Thymus (tissue), 11 donors: ENCODE data around the gene CSTA. TPM values are rescaled to one million over a fixed set of nuclear protein-coding genes. Genes with fewer than 3 reads are reported as not detected.

Experiments
- DNase-seq, 9 donors: peaks; one replicate each; pipeline ENCODE4 v3.0.0-alpha.2; 2013; ENCODE audit warnings: low spot score in 9 of 9, low read depth in 6 of 9, missing footprints in 1 of 9
- H3K27ac ChIP-seq, 2 donors: one replicate each; pipeline ENCODE4 v1.5.1; 2013; ENCODE audit warnings: control low read depth in 1 of 2, low read depth in 1 of 2, low read length in 1 of 2, mild to moderate bottlenecking in 1 of 2, moderate library complexity in 1 of 2
- H3K27me3 ChIP-seq, 2 donors: one replicate each; pipeline ENCODE4 v1.5.1; 2013; ENCODE audit warnings: low read length in 1 of 2; ENCODE audit not compliant: control insufficient read depth in 2 of 2, insufficient read depth in 1 of 2
- H3K36me3 ChIP-seq, 2 donors: one replicate each; pipeline ENCODE4 v1.5.1; 2013; ENCODE audit warnings: low read length in 1 of 2, mild to moderate bottlenecking in 1 of 2, moderate library complexity in 1 of 2; ENCODE audit not compliant: control insufficient read depth in 2 of 2, insufficient read depth in 2 of 2
- H3K4me1 ChIP-seq, 2 donors: one replicate each; pipeline ENCODE4 v1.5.1; 2013; ENCODE audit warnings: low read length in 2 of 2; ENCODE audit not compliant: control insufficient read depth in 2 of 2, insufficient read depth in 2 of 2
- H3K4me3 ChIP-seq, 2 donors: one replicate each; pipeline ENCODE4 v1.5.1; 2013; ENCODE audit warnings: low read length in 2 of 2, control low read depth in 1 of 2, mild to moderate bottlenecking in 1 of 2
- H3K9me3 ChIP-seq, 2 donors: one replicate each; pipeline ENCODE4 v1.5.1; 2013; ENCODE audit warnings: low read length in 1 of 2, mild to moderate bottlenecking in 1 of 2; ENCODE audit not compliant: control insufficient read depth in 2 of 2, insufficient read depth in 1 of 2
- WGBS: extraction: QIAGEN DNeasy Blood & Tissue Kit; methylation state at CpG from one replicate; pipeline ENCODE4 v1.1.7; 2013; 5-methylcytosine and 5-hydroxymethylcytosine counted together
- polyA plus RNA-seq: library from polyadenylated mRNA; stranded (reverse); fragments of 200-250 nt; gene quantifications from one replicate; pipeline ENCODE4 v1.2.3, GENCODE V29; 2013
- total RNA-seq: library from RNA; stranded (reverse); fragments of 120-200 nt; gene quantifications from one replicate; pipeline ENCODE4 v1.2.4, GENCODE V29; 2013
- donor health status: healthy.

CSTA gene
- total and polyA plus RNA-seq, 2 donors, result 48.2 to 292 TPM

DNA sequence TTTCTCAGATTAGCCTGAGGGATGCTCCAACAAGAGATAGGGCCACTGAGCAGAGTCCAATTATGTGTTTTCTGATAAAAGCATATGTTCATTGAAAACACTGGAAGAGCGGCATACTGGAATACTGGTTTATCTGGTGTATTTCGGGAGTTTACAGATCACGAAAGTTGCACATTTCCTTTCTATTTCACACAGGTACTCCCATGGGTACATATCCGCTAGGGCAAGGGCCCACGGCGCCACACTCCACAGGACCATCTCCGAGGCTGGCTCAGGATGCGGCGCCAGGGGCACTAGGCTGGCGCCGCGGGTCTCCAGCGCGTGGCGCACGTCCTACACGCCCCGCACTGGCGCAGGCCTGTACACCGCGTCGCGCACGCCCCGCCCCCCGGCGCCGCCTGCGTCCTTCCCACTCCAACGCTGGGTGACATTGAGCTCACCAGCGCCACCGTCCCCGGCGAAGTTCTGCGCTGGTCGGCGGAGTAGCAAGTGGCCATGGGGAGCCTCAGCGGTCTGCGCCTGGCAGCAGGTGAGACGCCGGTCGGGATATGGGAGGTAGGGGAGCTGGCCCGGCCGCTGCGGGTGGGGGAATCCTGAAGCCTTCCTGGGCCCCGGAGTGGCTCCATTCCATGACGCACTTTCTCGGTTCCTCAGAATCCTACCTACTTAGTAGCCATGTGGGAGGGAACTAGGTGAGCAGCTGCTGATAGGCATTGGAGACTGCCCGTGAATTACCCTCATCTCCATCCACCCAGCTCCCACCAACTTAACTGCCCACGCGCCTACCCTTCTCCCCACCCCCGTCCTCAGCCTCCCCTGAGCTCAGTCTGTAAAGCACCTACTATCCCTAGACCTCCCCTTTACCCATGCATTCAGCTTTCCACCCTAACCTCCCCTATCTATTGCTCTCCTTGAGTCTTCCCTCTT, 59.0 kb downstream of the CSTA start, which contains the start of gene FAM162A:
FAM162A (plus strand) TSS at position 412 of the 927 bp plus-strand sequence; CDS start at position 496, 84 bp downstream.
- WGBS, result under 1% methylated on average over 52 of the region's 52 CpGs
- Histone ChIP-seq H3K27me3 (no peaks in the 10 kb centered on the region), H3K4me3 (peak within 1 kb of the TSS; percentile 73 to 92), H3K4me1 (peaks cover 2 to 12% of the 10 kb centered on the region in 2 donors), H3K27ac (peak within 1 kb of the TSS; percentile 82 to 90), H3K9me3 (no peaks in the 10 kb centered on the region), H3K36me3 (no peaks in the 10 kb centered on the region)
- DNase-seq, result peak; percentile 75 to 96 (median 91)

DNA sequence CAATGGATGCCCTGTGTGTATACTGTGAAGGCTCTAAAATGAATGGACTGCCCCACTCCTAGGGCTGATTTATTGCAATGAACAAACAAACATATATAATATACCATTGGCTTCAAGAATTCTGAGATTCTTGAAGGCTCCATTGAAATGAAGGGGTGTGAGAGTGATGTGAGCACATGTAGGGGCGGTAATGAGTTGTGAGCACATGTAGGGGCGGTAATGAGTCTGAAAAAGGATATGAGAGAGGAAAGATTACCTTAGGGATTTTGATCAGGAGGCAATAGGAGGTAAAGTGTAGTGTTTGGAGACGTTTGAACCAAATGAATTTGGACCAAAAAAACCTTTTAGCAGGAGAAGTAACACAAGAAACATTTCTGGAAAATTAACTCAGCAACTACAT, 62.7 kb downstream of the CSTA start:
- no peak for DNase-seq
- Histone ChIP-seq H3K27ac (no peak overlapping the region), H3K4me3 (no peak overlapping the region), H3K9me3 (no peaks in the 10 kb centered on the region), H3K36me3 (no peaks in the 10 kb centered on the region), H3K4me1 (peaks cover under 1 to 10% of the 10 kb centered on the region in 2 donors), H3K27me3 (no peaks in the 10 kb centered on the region)
- 94% methylated on average over 3 of the region's 3 CpGs for WGBS

DNA sequence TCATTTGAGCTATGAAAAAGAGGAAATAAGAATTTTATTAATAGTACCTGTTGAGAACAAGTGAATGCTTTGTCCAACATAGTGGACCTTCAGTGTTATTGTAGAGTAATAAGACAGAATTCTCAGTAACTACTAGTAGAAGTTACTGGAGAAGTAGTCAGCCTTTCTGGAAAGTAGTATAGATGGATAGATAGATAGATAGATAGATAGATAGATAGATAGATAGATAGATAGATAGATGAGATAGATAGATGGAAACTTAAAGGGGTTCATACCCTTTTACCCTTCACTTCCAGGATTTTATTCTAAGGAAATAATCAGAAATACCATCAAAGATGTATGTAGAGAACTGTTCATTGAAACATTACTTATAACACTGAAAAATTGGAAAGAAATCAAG, 64.1 kb downstream of the CSTA start:
- no peak overlapping the region for H3K27ac ChIP-seq
- DNase-seq, result no peak
- H3K4me3 ChIP-seq, result no peak overlapping the region
- no peaks in the 10 kb centered on the region for H3K27me3 ChIP-seq
- H3K36me3 ChIP-seq, result no peaks in the 10 kb centered on the region
- no peaks in the 10 kb centered on the region for H3K9me3 ChIP-seq
- peaks cover 0 to 4% of the 10 kb centered on the region in 2 donors for H3K4me1 ChIP-seq

DNA sequence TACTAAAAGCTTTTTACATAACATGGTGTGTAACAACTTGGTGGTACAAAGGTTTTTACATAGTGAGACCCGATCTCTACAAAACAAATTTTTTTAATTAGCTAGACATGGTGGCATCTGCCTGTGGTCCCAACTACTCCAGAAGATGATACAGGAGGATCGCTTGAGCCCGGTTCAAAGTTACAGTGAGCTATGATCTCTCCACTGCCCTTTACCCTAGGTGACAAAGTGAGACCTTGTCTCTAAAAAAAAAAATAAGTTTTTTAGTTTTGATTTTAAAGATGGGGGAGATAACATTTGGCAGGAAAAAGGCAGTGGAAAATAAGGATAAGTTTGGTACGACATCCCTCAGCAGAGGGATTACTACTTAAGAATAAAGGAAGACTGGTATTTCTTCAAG, 64.8 kb downstream of the CSTA start:
- Histone ChIP-seq H3K27ac (no peak overlapping the region), H3K27me3 (no peaks in the 10 kb centered on the region), H3K9me3 (no peaks in the 10 kb centered on the region), H3K4me3 (no peak overlapping the region), H3K36me3 (no peaks in the 10 kb centered on the region), H3K4me1 (no peaks in the 10 kb centered on the region)
- DNase-seq, result no peak
- 99% methylated on average over 4 of the region's 4 CpGs for WGBS

DNA sequence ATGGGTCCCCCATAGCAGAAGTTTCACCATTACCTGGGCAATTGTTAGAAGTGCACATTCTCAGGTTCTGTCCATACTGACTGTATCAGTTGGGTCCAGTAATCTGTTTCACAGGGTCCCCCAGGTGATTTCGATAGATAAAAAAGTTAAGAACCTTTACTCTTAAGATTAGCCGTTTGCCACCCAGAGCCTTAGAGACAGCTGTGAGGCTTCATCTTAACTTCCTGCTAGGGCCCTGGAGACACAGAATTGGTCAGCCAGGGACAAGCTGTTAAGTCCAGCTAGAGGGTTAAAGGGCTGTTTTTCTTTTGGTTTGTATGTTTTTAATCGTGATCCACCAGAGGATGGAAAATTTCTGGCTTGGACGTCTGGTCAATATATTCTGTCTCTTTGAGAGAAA, 65.6 kb downstream of the CSTA start:
- Histone ChIP-seq H3K4me1 (no peaks in the 10 kb centered on the region), H3K27me3 (no peaks in the 10 kb centered on the region), H3K36me3 (no peaks in the 10 kb centered on the region), H3K4me3 (no peak overlapping the region), H3K9me3 (no peaks in the 10 kb centered on the region), H3K27ac (no peak overlapping the region)
- DNase-seq, result no peak
- 95% methylated on average over 4 of the region's 4 CpGs for WGBS

Other genes starting within 250 kb of the CSTA start
- 0.09 TPM for gene CASR, start 141.6 kb upstream of the CSTA start, total RNA-seq
- gene CASR, start 141.6 kb upstream of the CSTA start, polyA plus RNA-seq, result 0.43 TPM
- 40.1 TPM for gene MIX23, start 58.0 kb downstream of the CSTA start, total RNA-seq
- gene MIX23, start 58.0 kb downstream of the CSTA start, polyA plus RNA-seq, result 33.8 TPM
- gene FAM162A, start 58.9 kb downstream of the CSTA start, total RNA-seq, result 45.0 TPM
- 69.5 TPM for gene FAM162A, start 58.9 kb downstream of the CSTA start, polyA plus RNA-seq
- gene WDR5B, start 90.8 kb downstream of the CSTA start, total RNA-seq, result 9.2 TPM
- gene WDR5B, start 90.8 kb downstream of the CSTA start, polyA plus RNA-seq, result 10.0 TPM
- gene KPNA1, start 189.7 kb downstream of the CSTA start, total RNA-seq, result 14.2 TPM
- gene KPNA1, start 189.7 kb downstream of the CSTA start, polyA plus RNA-seq, result 19.8 TPM
- 48.8 TPM for gene PARP9, start 239.1 kb downstream of the CSTA start, total RNA-seq
- gene PARP9, start 239.1 kb downstream of the CSTA start, polyA plus RNA-seq, result 56.9 TPM
- 19.6 TPM for gene DTX3L, start 239.1 kb downstream of the CSTA start, total RNA-seq
- gene DTX3L, start 239.1 kb downstream of the CSTA start, polyA plus RNA-seq, result 23.0 TPM